ENCODE data around the gene PREX1.

- TF ChIP-seq, protein P1, sequence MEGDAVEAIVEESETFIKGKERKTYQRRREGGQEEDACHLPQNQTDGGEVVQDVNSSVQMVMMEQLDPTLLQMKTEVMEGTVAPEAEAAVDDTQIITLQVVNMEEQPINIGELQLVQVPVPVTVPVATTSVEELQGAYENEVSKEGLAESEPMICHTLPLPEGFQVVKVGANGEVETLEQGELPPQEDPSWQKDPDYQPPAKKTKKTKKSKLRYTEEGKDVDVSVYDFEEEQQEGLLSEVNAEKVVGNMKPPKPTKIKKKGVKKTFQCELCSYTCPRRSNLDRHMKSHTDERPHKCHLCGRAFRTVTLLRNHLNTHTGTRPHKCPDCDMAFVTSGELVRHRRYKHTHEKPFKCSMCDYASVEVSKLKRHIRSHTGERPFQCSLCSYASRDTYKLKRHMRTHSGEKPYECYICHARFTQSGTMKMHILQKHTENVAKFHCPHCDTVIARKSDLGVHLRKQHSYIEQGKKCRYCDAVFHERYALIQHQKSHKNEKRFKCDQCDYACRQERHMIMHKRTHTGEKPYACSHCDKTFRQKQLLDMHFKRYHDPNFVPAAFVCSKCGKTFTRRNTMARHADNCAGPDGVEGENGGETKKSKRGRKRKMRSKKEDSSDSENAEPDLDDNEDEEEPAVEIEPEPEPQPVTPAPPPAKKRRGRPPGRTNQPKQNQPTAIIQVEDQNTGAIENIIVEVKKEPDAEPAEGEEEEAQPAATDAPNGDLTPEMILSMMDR (IDR thresholded peaks at IDR 0.05 in 8 of 11, conservative IDR thresholded peaks at IDR 0.05 in 3 of 11): no peak
- TF ChIP-seq POLR2A (IDR thresholded peaks at IDR 0.05) (no peak), POLR2AphosphoS5 (IDR thresholded peaks at IDR 0.05) (no peak)
Measured at GRCh38 chr20:48743807-48744206, 84.0 kb downstream of the PREX1 start.

Data from spleen (tissue), 7 donors.